HUES6 (cell line): ENCODE measurements around the gene DRAP1.

Source experiments
- H3K27ac ChIP-seq: 2 replicates; pipeline ENCODE4 v1.7.0; 2013; ENCODE audit warnings: low read depth, mild to moderate bottlenecking, low read length, inconsistent platforms
- H3K27me3 ChIP-seq: 2 replicates; pipeline ENCODE4 v1.6.1; 2013; ENCODE audit warnings: low read length; ENCODE audit not compliant: control insufficient read depth, insufficient read depth
- H3K36me3 ChIP-seq: 2 replicates; pipeline ENCODE4 v1.6.1; 2013; ENCODE audit warnings: low read length; ENCODE audit not compliant: control insufficient read depth, insufficient read depth
- H3K4me1 ChIP-seq: 2 replicates; pipeline ENCODE4 v1.6.1; 2013; ENCODE audit warnings: low read length; ENCODE audit not compliant: control insufficient read depth, insufficient read depth
- H3K4me3 ChIP-seq: 2 replicates; pipeline ENCODE4 v1.5.1; 2013; ENCODE audit warnings: low read depth, low read length
- H3K9ac ChIP-seq: one replicate; pipeline ENCODE4 v1.6.1; 2013; ENCODE audit warnings: mild to moderate bottlenecking, low read length
- H3K9me3 ChIP-seq: 2 replicates; pipeline ENCODE4 v1.6.1; 2013; ENCODE audit warnings: low read depth, low read length; ENCODE audit not compliant: control insufficient read depth, insufficient read depth

Gene DRAP1

GRCh38 chr11:65958291-65958690 lies 39.1 kb downstream of the DRAP1 start:
- H3K4me3 ChIP-seq: no peak overlapping the region
- H3K27ac ChIP-seq: no peak overlapping the region
- H3K27me3 ChIP-seq: no peaks in the 10 kb centered on the region
- H3K4me1 ChIP-seq: peaks cover 15% of the 10 kb centered on the region
- no peaks in the 10 kb centered on the region for H3K36me3 ChIP-seq
- H3K9ac ChIP-seq: no peak overlapping the region
- no peaks in the 10 kb centered on the region for H3K9me3 ChIP-seq

DNA sequence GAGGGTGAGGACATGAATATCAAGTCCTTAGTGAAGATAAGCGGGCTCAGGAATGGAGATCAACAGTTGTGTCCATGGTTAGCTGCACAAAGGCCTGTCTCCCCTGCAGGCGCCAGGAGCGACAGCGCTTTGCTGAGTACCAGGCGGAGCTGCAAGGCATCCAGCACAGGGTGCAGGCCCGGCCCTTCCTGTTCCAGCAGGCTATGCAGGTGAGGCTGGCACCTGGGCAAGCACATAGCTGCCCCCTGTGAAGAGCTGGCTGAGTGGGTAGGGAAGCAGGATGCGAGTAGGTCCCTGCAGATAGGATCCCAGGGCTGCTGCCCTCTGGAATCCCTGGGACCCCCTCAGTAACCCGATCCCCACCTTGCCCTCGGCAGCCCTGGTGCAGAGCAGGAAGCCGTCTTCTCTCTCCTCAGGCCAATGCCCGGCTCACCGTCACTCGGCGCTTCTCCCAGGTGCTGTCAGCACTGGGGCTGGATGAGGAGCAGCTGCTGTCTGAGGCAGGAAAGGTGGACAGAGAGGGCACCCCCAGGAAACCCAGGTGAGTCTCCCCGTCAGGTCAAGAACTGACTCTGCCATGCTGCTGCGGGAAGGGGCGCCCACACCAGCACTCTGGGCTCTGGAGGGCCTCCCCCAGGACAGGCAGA lies 39.7 kb downstream of the DRAP1 start:
- Histone ChIP-seq H3K27me3 (no peaks in the 10 kb centered on the region), H3K27ac (no peak overlapping the region), H3K9me3 (no peaks in the 10 kb centered on the region), H3K36me3 (peaks cover 3% of the 10 kb centered on the region), H3K4me3 (no peak overlapping the region), H3K9ac (no peak overlapping the region), H3K4me1 (peaks cover 15% of the 10 kb centered on the region)

DNA sequence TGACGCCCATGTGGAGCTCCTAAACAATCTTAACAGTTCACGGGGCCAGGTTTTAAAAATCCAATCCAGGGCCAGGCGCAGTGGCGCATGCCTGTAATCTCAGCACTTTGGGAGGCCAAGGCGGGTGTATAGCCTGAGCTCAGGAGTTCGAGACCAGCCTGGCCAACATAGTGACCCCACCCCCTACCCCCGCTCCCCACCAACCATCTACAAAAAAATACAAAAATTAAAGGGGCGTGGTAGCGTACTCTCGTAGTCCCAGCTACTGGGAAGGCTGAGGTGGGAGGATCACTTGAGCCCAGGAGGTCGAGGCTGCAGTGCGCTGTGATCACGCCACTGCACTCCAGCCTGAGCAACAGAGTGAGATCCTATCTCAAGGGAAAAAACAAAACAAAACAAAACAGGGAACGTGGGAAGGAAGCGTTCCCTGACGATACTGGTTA lies 41.6 kb downstream of the DRAP1 start:
- Histone ChIP-seq H3K9me3 (no peaks in the 10 kb centered on the region), H3K27ac (peak overlapping the region; percentile 10; the same call in 1 of the 2 replicates), H3K4me3 (peak overlapping the region; percentile 75)

GRCh38 chr11:65961267-65962140 lies 42.3 kb downstream of the DRAP1 start, which contains the start of gene SART1:
Gene SART1 (plus strand): TSS chr11:65961734. CDS start chr11:65961781, 47 bp downstream.
- Histone ChIP-seq H3K36me3 (peaks cover 29% of the 10 kb centered on the region), H3K9me3 (no peaks in the 10 kb centered on the region), H3K9ac (peak within 1 kb of the TSS; percentile 95), H3K4me3 (peak within 1 kb of the TSS; percentile 75), H3K27me3 (no peaks in the 10 kb centered on the region), H3K4me1 (peaks cover 11% of the 10 kb centered on the region), H3K27ac (peak within 1 kb of the TSS; percentile 89)

More for the DNA sequence above, 41.6 kb downstream of the DRAP1 start:
- Histone ChIP-seq H3K36me3 (peaks cover 23% of the 10 kb centered on the region), H3K9ac (peak overlapping the region; percentile 78), H3K4me1 (peaks cover 11% of the 10 kb centered on the region), H3K27me3 (no peaks in the 10 kb centered on the region)

DNA sequence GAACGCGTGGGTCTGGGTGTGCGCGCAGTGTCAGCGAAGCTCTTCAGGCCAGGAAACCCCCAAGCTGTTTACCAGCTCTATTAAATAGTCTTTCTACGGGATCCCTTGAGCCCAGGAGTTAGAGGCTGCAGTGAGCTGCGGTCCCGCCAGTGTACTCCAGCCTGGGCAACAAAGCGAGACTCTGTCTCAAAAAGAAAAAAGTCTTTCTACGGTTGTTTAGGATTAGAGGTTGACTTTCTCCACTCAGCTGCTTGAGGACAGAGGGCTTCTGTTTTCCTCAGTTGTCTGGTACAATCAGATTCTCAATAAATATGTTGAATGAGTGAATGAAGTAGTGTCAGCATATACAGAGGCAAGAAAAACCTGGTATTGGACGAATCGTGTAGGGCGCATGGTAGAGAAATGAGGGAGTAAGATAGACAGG lies 42.9 kb downstream of the DRAP1 start:
- peaks cover 11% of the 10 kb centered on the region for H3K4me1 ChIP-seq
- H3K9ac ChIP-seq: peak overlapping the region; percentile 95
- peaks cover 36% of the 10 kb centered on the region for H3K36me3 ChIP-seq
- H3K27ac ChIP-seq: no peak overlapping the region
- peak overlapping the region; percentile 75 for H3K4me3 ChIP-seq
- no peaks in the 10 kb centered on the region for H3K9me3 ChIP-seq
- H3K27me3 ChIP-seq: no peaks in the 10 kb centered on the region

DNA sequence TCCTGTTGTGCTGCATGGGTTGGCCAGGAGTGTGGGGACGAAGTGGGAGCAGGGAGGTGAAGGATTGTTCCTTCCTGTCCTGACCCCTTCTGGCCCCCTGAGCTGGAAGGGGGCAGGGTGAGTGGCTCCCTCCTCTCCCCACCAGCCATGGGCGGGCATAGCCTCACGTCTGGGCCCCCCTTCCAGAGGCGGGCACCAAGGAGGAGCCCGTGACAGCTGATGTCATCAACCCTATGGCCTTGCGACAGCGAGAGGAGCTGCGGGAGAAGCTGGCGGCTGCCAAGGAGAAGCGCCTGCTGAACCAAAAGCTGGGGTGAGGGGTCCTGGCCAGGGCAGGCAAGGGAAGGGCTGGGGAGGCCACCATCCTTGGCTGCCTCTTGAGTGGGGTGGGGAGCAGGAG lies 45.7 kb downstream of the DRAP1 start:
- peaks cover 62% of the 10 kb centered on the region for H3K36me3 ChIP-seq
- H3K9ac ChIP-seq: no peak overlapping the region
- H3K27me3 ChIP-seq: no peaks in the 10 kb centered on the region
- H3K27ac ChIP-seq: no peak overlapping the region
- no peak overlapping the region for H3K4me3 ChIP-seq
- H3K9me3 ChIP-seq: no peaks in the 10 kb centered on the region
- peaks cover 7% of the 10 kb centered on the region for H3K4me1 ChIP-seq

DNA sequence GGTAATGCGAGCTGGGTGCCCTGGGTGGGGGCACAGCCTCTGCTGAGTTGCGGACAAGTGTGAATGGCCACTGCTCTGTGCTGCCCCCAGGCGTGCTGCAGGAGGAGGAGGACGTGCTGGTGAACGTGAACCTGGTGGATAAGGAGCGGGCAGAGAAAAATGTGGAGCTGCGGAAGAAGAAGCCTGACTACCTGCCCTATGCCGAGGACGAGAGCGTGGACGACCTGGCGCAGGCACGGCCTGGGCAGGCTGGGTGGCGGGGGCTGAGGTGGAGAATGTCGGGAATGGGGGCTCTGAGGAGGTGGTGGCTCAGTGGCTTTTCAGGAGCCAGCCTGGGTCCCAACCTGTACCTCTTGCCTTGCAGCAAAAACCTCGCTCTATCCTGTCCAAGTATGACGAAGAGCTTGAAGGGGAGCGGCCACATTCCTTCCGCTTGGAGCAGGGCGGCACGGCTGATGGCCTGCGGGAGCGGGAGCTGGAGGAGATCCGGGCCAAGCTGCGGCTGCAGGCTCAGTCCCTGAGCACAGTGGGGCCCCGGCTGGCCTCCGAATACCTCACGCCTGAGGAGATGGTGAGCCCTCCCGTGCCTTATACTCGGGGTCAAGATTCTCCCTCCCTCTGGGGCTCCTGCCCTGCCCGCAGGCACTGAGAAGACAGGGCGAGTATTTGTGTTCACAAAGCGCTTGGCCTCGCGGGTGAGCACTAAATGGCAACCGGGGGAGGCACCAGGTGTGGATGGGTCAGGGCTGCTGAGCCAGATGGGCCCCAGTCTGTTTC lies 46.9 kb downstream of the DRAP1 start:
- Histone ChIP-seq H3K9ac (no peak overlapping the region), H3K27ac (no peak overlapping the region), H3K36me3 (peaks cover 67% of the 10 kb centered on the region), H3K4me1 (peaks cover 7% of the 10 kb centered on the region), H3K4me3 (no peak overlapping the region), H3K27me3 (no peaks in the 10 kb centered on the region), H3K9me3 (no peaks in the 10 kb centered on the region)

DNA sequence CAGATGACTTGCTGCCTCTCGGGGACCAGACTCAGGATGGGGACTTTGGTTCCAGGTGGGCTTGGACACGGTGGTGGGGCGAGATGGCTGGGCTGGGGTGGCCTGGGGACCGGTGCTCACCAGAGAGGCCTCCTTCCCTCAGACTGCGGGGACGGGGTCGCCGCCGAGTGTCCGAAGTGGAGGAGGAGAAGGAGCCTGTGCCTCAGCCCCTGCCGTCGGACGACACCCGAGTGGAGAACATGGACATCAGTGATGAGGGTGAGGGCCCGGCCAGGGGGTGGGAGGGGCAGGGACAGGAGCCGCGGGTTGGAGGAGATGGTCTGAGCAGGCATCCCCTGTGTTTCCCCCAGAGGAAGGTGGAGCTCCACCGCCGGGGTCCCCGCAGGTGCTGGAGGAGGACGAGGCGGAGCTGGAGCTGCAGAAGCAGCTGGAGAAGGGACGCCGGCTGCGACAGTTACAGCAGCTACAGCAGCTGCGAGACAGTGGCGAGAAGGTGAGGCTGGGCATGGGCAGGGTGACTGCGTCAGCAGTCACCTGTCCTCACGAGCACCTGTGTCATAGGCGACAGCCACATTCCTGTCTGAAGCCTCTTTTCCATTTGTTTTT lies 48.2 kb downstream of the DRAP1 start:
- Histone ChIP-seq H3K27me3 (no peaks in the 10 kb centered on the region), H3K27ac (no peak overlapping the region), H3K36me3 (peaks cover 72% of the 10 kb centered on the region), H3K9me3 (no peaks in the 10 kb centered on the region), H3K9ac (no peak overlapping the region), H3K4me3 (no peak overlapping the region), H3K4me1 (peaks cover 4% of the 10 kb centered on the region)

DNA sequence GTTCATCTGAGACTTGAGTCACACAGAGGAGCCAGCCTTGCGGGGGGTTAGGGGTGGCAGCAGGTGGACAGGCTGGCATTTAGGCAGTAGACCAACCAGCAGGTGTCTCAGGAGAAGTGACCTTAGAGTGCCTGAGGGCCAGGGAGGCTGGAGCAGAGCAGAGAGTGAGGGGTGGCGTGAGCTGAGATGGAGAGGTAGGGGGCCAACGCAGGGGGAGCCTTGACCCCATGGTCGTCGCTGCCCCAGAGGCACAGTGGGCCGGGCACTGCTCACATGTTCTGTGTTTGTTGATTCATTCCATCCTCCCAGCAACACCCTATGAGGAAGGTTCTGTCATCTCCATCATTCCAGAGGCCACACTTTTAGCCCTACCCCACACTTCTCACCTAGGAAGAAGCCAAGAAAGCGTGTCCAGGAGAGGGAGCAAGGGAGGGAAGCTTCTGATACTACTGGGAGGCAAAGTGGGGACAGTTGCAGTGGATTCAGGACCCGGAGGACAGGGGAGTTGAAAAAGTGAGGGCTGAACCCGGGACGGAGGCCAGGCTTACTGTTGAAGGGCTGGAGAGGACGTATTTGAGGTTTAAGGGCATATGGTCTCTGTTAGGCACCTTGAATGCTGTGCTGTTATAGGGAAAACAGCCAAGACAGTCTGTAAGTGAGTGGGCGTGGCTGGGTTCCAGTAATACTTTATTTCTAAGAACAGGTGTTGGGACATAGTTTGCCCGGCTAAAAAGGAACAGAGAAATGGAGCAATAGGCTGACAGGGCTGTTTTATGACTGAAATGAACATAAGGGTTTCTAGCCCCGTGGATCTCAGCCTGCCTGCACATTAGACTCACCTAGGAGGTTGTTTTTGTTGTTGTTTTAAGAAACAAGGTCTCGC lies 49.6 kb downstream of the DRAP1 start:
- Histone ChIP-seq H3K9me3 (no peaks in the 10 kb centered on the region), H3K4me1 (no peaks in the 10 kb centered on the region), H3K9ac (no peak overlapping the region), H3K36me3 (peaks cover 76% of the 10 kb centered on the region), H3K27me3 (no peaks in the 10 kb centered on the region), H3K4me3 (no peak overlapping the region), H3K27ac (no peak overlapping the region)
